HepG2 (cell line): ENCODE data around the gene SIX4. TPM values are rescaled to one million over a fixed set of nuclear protein-coding genes. Genes with fewer than 3 reads are reported as not detected.

ENCODE experiments used
- CC2D1A ChIP-seq: sonication (generic); formaldehyde crosslinking; IDR thresholded peaks from 2 replicates; pipeline ENCODE4 v1.8.1; 2023; ENCODE audit warnings: mild to moderate bottlenecking, missing genetic modification reagents
- FOXK1 ChIP-seq: sonication (generic); formaldehyde crosslinking; IDR thresholded peaks from 2 replicates; pipeline ENCODE4 v1.4.0; 2020; ENCODE audit warnings: low read depth, missing genetic modification reagents, borderline replicate concordance
- HES4 ChIP-seq: sonication (generic); formaldehyde crosslinking; IDR thresholded peaks from 2 replicates; pipeline ENCODE4 v1.9.0; 2021; ENCODE audit warnings: mild to moderate bottlenecking, missing genetic modification reagents, borderline replicate concordance
- TRIM24 ChIP-seq: sonication (generic); formaldehyde crosslinking; IDR thresholded peaks from 2 replicates; pipeline ENCODE4 v1.8.0; 2022; ENCODE audit warnings: mild to moderate bottlenecking, missing genetic modification reagents
- ZNF367 ChIP-seq: sonication (generic); formaldehyde crosslinking; IDR thresholded peaks from 2 replicates; pipeline ENCODE4 v1.4.0; 2020; ENCODE audit warnings: missing genetic modification reagents, borderline replicate concordance
- ZNF660 ChIP-seq: sonication (generic); formaldehyde crosslinking; IDR thresholded peaks from 2 replicates; pipeline ENCODE4 v1.5.1; 2020; ENCODE audit warnings: mild to moderate bottlenecking, low read depth, missing genetic modification reagents, borderline replicate concordance
- polyA plus RNA-seq, 8 experiments: library from polyadenylated mRNA; depleted of rRNA in 3 of 8; stranded (reverse) in 7 of 8; unstranded in 1 of 8; fragments of >200 nt; fragmentation: Illumina TruSeq in 4 of 8; extraction: Trizol in 4 of 8; gene quantifications; 2 replicates each; pipeline versions ENCODE4 v1.2.1 to v1.2.3, GENCODE V29; 2011 to 2016; ENCODE audit warnings: low read depth in 4 of 8, missing spikeins in 1 of 8, mixed read lengths in 1 of 8; ENCODE audit not compliant: insufficient read depth in 1 of 8
- total RNA-seq, 5 experiments: library from RNA; depleted of rRNA; stranded (reverse); fragments of >200 nt; fragmentation: Illumina TruSeq; extraction: Trizol; gene quantifications; 2 replicates each; pipeline ENCODE4 v1.2.3, GENCODE V29; 2016; ENCODE audit warnings: low read depth in 1 of 5
- TF ChIP-seq, protein P1 (sequence below): sonication (generic); formaldehyde crosslinking; IDR thresholded peaks from 2 replicates; pipeline ENCODE4 v1.5.1; 2020; ENCODE audit warnings: mild to moderate bottlenecking, missing genetic modification reagents, borderline replicate concordance
- TF ChIP-seq, protein P2 (sequence below): sonication (generic); formaldehyde crosslinking; IDR thresholded peaks from 2 replicates; pipeline ENCODE4 v1.4.0; 2020; ENCODE audit warnings: mild to moderate bottlenecking, missing genetic modification reagents
- TF ChIP-seq, protein P3 (sequence below): sonication (generic); formaldehyde crosslinking; IDR thresholded peaks from 2 replicates; pipeline ENCODE4 v1.4.0; 2020; ENCODE audit warnings: mild to moderate bottlenecking, missing genetic modification reagents
- TF ChIP-seq, protein P4 (sequence below): sonication (generic); formaldehyde crosslinking; IDR thresholded peaks from 2 replicates; pipeline ENCODE4 v1.5.0; 2020; ENCODE audit warnings: missing genetic modification reagents
- TF ChIP-seq, protein P5 (sequence below): fragments of 450-650 bp; IDR thresholded peaks from 2 replicates; pipeline ENCODE4 v1.6.1; 2017

Gene SIX4
- total and polyA plus RNA-seq, 2 of the 13 experiments (the other 11 are each of a cell fraction or from before 2014, with no cell fraction given), result 5.0 to 6.0 TPM

DNA sequence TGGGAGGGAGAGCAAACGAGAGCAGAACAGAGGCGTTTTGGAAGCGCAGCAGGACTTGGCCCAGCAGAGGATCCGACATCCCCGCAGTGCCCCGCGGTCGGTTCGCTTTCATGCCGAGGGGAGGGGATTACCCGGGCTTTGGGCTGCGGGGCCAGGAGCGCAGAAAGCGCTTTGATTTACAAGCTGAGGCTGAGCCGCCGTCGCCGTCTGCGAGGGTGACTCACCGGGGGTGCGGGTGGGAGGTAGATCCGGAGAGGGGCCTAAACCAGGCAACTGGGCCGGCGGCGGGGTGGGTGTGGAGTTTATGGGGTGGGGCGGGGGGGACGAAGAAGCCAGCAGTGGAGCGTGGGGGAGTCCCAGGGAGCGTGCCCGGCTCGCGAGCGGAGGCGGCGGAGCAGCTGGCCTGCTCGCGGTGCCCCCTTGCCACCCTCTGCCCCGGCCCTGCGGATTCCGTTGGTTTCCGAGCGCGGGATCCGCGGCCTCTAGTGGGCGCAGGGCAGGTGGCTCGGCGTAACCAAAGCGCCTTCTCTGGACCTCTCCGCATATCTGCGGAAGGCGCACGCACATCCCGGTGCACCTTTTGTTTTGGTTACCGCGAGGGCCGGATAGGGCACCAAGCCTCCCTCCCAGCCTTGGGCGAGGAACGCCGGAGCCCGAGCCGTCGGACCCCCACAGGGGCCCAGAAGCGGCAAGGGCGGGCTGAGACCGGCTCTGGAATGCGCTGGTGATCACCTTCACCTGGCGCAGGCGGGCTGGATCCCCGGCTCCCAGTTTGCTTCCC, 2.6 kb downstream of the SIX4 start (continued):
- TF ChIP-seq, protein P1, sequence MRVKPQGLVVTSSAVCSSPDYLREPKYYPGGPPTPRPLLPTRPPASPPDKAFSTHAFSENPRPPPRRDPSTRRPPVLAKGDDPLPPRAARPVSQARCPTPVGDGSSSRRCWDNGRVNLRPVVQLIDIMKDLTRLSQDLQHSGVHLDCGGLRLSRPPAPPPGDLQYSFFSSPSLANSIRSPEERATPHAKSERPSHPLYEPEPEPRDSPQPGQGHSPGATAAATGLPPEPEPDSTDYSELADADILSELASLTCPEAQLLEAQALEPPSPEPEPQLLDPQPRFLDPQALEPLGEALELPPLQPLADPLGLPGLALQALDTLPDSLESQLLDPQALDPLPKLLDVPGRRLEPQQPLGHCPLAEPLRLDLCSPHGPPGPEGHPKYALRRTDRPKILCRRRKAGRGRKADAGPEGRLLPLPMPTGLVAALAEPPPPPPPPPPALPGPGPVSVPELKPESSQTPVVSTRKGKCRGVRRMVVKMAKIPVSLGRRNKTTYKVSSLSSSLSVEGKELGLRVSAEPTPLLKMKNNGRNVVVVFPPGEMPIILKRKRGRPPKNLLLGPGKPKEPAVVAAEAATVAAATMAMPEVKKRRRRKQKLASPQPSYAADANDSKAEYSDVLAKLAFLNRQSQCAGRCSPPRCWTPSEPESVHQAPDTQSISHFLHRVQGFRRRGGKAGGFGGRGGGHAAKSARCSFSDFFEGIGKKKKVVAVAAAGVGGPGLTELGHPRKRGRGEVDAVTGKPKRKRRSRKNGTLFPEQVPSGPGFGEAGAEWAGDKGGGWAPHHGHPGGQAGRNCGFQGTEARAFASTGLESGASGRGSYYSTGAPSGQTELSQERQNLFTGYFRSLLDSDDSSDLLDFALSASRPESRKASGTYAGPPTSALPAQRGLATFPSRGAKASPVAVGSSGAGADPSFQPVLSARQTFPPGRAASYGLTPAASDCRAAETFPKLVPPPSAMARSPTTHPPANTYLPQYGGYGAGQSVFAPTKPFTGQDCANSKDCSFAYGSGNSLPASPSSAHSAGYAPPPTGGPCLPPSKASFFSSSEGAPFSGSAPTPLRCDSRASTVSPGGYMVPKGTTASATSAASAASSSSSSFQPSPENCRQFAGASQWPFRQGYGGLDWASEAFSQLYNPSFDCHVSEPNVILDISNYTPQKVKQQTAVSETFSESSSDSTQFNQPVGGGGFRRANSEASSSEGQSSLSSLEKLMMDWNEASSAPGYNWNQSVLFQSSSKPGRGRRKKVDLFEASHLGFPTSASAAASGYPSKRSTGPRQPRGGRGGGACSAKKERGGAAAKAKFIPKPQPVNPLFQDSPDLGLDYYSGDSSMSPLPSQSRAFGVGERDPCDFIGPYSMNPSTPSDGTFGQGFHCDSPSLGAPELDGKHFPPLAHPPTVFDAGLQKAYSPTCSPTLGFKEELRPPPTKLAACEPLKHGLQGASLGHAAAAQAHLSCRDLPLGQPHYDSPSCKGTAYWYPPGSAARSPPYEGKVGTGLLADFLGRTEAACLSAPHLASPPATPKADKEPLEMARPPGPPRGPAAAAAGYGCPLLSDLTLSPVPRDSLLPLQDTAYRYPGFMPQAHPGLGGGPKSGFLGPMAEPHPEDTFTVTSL (CRISPR knock-in tag), result peak; percentile 62; the same call in 1 of the 2 replicates
- TF ChIP-seq, protein P2, sequence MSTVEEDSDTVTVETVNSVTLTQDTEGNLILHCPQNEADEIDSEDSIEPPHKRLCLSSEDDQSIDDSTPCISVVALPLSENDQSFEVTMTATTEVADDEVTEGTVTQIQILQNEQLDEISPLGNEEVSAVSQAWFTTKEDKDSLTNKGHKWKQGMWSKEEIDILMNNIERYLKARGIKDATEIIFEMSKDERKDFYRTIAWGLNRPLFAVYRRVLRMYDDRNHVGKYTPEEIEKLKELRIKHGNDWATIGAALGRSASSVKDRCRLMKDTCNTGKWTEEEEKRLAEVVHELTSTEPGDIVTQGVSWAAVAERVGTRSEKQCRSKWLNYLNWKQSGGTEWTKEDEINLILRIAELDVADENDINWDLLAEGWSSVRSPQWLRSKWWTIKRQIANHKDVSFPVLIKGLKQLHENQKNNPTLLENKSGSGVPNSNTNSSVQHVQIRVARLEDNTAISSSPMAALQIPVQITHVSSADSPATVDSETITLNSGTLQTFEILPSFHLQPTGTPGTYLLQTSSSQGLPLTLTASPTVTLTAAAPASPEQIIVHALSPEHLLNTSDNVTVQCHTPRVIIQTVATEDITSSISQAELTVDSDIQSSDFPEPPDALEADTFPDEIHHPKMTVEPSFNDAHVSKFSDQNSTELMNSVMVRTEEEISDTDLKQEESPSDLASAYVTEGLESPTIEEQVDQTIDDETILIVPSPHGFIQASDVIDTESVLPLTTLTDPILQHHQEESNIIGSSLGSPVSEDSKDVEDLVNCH (CRISPR knock-in tag), result no peak
- TF ChIP-seq, protein P3, sequence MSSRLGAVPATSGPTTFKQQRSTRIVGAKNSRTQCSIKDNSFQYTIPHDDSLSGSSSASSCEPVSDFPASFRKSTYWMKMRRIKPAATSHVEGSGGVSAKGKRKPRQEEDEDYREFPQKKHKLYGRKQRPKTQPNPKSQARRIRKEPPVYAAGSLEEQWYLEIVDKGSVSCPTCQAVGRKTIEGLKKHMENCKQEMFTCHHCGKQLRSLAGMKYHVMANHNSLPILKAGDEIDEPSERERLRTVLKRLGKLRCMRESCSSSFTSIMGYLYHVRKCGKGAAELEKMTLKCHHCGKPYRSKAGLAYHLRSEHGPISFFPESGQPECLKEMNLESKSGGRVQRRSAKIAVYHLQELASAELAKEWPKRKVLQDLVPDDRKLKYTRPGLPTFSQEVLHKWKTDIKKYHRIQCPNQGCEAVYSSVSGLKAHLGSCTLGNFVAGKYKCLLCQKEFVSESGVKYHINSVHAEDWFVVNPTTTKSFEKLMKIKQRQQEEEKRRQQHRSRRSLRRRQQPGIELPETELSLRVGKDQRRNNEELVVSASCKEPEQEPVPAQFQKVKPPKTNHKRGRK (CRISPR knock-in tag), result no peak
- no peak for TF ChIP-seq FOXK1
- TF ChIP-seq TRIM24 (CRISPR knock-in tag), result no peak
- 0 out of 2 replicates have a peak, but pooled peaks have one; percentile 27 for TF ChIP-seq HES4 (CRISPR knock-in tag)
- no peak for TF ChIP-seq ZNF660 (CRISPR knock-in tag)
- TF ChIP-seq, protein P4, sequence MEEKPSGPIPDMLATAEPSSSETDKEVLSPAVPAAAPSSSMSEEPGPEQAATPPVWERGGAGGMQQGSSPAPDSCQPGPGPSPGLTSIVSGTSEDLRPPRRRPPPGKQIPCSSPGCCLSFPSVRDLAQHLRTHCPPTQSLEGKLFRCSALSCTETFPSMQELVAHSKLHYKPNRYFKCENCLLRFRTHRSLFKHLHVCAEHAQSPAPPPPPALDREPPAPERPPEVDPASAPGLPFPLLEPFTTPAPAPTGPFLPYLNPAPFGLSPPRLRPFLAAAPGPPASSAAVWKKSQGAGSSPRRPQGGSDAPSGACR (CRISPR knock-in tag), result peak; percentile 12; the same call in 1 of the 2 replicates
- TF ChIP-seq, protein P5, sequence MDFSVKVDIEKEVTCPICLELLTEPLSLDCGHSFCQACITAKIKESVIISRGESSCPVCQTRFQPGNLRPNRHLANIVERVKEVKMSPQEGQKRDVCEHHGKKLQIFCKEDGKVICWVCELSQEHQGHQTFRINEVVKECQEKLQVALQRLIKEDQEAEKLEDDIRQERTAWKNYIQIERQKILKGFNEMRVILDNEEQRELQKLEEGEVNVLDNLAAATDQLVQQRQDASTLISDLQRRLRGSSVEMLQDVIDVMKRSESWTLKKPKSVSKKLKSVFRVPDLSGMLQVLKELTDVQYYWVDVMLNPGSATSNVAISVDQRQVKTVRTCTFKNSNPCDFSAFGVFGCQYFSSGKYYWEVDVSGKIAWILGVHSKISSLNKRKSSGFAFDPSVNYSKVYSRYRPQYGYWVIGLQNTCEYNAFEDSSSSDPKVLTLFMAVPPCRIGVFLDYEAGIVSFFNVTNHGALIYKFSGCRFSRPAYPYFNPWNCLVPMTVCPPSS, result no peak
- no peak for TF ChIP-seq ZNF367 (CRISPR knock-in tag)
- TF ChIP-seq CC2D1A (CRISPR knock-in tag), result no peak
